IgD-negative memory B cell (primary cell): ENCODE data around the gene CSNK1D. TPM values are rescaled to one million over a fixed set of nuclear protein-coding genes. Genes with fewer than 3 reads are reported as not detected.

Experiments
- H3K27ac Mint-ChIP-seq, 3 donors: one replicate each; pipeline ENCODE4 v1.8.0; 2020 to 2022; ENCODE audit warnings: mild to moderate bottlenecking in 3 of 3, mixed read lengths in 3 of 3, moderate library complexity in 1 of 3
- H3K27me3 Mint-ChIP-seq: one replicate; pipeline ENCODE4 v1.8.0; 2021; ENCODE audit warnings: mixed read lengths
- H3K36me3 Mint-ChIP-seq: one replicate; pipeline ENCODE4 v1.8.0; 2020; ENCODE audit warnings: mild to moderate bottlenecking, mixed read lengths
- H3K4me1 Mint-ChIP-seq, 3 donors: one replicate each; pipeline ENCODE4 v1.8.0; 2020 to 2022; ENCODE audit warnings: mixed read lengths in 3 of 3, mild to moderate bottlenecking in 1 of 3
- H3K4me3 Mint-ChIP-seq, 4 donors: one replicate each; pipeline ENCODE4 v1.8.0; 2020 to 2022; ENCODE audit warnings: mild to moderate bottlenecking in 4 of 4, mixed read lengths in 4 of 4, moderate library complexity in 3 of 4
- H3K9me3 Mint-ChIP-seq, 3 donors: one replicate each; pipeline ENCODE4 v1.8.0; 2020 to 2021; ENCODE audit warnings: mixed read lengths in 3 of 3, mild to moderate bottlenecking in 1 of 3
- polyA plus RNA-seq: library from polyadenylated mRNA; unstranded; fragments of 300-500 nt; fragmentation: Illumina TruSeq; gene quantifications from one replicate; pipeline ENCODE4 v1.2.3, GENCODE V29; 2021

The CSNK1D gene
- polyA plus RNA-seq, 1 donor from 2014 or later, result 78.3 TPM

DNA sequence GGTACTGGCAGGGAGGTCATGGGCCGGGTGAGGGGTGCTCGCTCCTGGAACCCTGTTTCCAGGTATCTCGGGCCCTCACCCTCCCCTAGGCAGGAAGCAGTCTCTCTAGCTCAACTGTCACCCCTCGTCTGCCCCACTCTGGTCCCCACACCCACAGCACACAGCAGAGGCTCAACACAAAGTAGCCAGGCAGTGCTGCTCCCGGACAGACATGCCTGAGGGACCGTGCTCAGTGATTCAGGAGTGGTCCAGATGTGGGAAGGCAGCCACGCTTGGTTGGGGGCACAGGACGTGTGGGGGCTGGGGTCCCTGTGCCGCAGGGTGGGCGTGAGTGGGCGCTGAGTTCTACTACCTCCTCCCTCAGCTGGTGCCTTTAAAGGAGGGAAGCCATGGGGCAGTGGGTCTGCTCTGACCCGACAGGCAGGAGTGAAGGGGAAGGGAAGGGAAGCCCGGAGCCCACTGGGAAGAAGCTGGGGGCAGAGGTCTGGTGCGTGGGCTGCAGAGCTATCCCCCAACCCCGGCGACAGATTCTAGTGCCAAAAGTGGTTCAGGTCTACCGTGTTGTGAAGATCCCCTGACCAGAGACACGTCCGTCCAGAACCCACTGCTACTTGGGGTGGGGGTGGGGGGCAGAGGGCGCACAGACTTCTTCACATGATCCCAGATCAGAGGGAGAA, 32.9 kb downstream of the CSNK1D start:
- Mint-ChIP-seq H3K4me3 (peak overlapping the region in 1 of 4 donors; percentile 57), H3K4me1 (peaks cover 10 to 25% (median 16%) of the 10 kb centered on the region in 3 donors), H3K9me3 (no peaks in the 10 kb centered on the region), H3K27ac (peak overlapping the region in 2 of 3 donors; percentile 67 to 86), H3K36me3 (peaks cover 4% of the 10 kb centered on the region), H3K27me3 (no peaks in the 10 kb centered on the region)

DNA sequence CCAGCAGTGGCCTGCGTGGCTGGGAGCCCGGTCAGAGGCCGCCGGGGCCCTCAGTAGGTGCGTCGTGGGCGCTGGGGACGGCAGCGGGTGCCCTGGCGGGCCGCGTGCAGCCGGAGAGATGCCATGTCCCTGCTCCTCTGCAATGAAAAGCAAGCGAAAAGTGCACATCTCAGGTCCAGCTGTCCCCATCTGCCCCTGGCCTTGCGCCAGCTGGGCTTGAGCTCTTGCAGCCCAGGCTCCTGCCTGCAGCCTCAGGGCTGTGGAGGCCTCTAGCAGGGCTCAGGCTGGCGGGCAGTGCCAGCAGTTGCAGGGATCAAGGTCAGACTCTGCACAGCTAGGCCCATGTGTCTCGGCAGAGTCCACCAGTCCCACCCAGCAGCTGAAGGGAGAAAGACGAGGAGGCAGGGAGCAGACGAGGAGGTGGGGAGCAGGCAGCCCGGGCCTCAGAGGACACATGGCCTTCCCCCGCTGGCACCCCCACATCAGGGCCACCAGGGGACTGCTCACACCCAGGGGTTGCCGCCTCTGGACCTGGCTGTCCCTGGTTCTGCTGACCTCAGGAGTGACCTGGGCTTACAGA, 33.5 kb downstream of the CSNK1D start:
- peaks cover 10 to 25% (median 16%) of the 10 kb centered on the region in 3 donors for H3K4me1 Mint-ChIP-seq

DNA sequence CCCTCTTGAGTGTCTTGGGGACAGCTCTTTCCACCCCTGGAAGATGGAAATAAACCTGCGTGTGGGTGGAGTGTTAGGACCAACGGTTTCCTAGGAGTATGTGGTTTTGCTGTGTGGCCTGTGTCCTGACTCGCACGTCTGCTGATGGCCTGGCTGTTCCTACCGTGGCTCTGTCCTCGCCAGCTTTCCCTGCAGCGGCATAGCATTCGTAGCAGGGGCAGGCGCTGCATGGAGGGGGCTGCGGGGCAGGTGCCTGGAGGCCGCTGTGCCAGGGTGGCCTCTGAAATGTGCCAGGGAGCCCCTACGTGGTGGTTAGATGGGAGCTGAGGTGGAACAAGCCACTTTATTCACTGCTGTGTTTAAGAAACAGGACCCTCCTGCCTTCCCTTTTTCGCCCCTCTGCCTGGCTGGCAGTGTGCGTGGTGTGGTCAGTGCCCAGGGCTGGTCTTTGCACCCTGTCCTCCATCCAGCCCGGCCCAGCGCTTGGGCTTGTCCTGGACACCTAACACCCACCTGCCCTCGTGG, 34.0 kb downstream of the CSNK1D start:
- H3K36me3 Mint-ChIP-seq, result peaks cover 2% of the 10 kb centered on the region
- H3K4me1 Mint-ChIP-seq, result peaks cover 10 to 25% (median 16%) of the 10 kb centered on the region in 3 donors
- peak overlapping the region in 1 of 4 donors; percentile 76 for H3K4me3 Mint-ChIP-seq
- no peaks in the 10 kb centered on the region for H3K27me3 Mint-ChIP-seq
- peak overlapping the region; percentile 85 to 90 (median 86) for H3K27ac Mint-ChIP-seq
- no peaks in the 10 kb centered on the region for H3K9me3 Mint-ChIP-seq

More for the DNA sequence above, 33.5 kb downstream of the CSNK1D start:
- peaks cover 4% of the 10 kb centered on the region for H3K36me3 Mint-ChIP-seq
- no peaks in the 10 kb centered on the region for H3K9me3 Mint-ChIP-seq
- H3K27me3 Mint-ChIP-seq, result no peaks in the 10 kb centered on the region
- H3K4me3 Mint-ChIP-seq, result peak overlapping the region in 1 of 4 donors; percentile 57
- peak overlapping the region; percentile 16 to 86 (median 67) for H3K27ac Mint-ChIP-seq

DNA sequence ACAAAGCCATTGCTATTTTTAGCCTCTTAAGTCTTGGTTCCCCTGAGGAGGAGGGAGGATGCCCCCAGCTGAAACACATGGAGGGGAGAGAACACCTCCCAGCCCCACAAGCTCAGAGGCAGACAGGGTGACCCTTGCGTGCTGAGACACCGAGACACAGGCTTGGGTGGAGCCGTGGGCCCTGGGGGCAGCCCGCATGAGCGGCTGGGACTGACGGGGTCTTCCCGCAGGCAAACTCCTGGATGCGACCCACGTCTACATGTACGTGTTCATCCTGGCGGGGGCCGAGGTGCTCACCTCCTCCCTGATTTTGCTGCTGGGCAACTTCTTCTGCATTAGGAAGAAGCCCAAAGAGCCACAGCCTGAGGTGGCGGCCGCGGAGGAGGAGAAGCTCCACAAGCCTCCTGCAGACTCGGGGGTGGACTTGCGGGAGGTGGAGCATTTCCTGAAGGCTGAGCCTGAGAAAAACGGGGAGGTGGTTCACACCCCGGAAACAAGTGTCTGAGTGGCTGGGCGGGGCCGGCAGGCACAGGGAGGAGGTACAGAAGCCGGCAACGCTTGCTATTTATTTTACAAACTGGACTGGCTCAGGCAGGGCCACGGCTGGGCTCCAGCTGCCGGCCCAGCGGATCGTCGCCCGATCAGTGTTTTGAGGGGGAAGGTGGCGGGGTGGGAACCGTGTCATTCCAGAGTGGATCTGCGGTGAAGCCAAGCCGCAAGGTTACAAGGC, 34.9 kb downstream of the CSNK1D start:
- Mint-ChIP-seq H3K36me3 (peaks cover 2% of the 10 kb centered on the region), H3K4me1 (peaks cover 5 to 28% (median 16%) of the 10 kb centered on the region in 3 donors), H3K27ac (peak overlapping the region; percentile 85 to 94 (median 90)), H3K9me3 (no peaks in the 10 kb centered on the region), H3K4me3 (peak overlapping the region; percentile 73 to 93 (median 84)), H3K27me3 (no peaks in the 10 kb centered on the region)

GRCh38 chr17:82237746-82238471, 35.6 kb downstream of the CSNK1D start:
- Mint-ChIP-seq H3K27ac (peak overlapping the region; percentile 85 to 94 (median 90)), H3K27me3 (no peaks in the 10 kb centered on the region)

GRCh38 chr17:82237083-82237745, 36.3 kb downstream of the CSNK1D start:
- Mint-ChIP-seq H3K27ac (no peak overlapping the region), H3K4me3 (peak overlapping the region in 2 of 4 donors; percentile 20 to 25), H3K4me1 (peaks cover 10 to 34% (median 21%) of the 10 kb centered on the region in 3 donors), H3K36me3 (peaks cover 2% of the 10 kb centered on the region), H3K27me3 (no peaks in the 10 kb centered on the region), H3K9me3 (no peaks in the 10 kb centered on the region)

More at GRCh38 chr17:82237746-82238471, 35.6 kb downstream of the CSNK1D start:
- H3K4me1 Mint-ChIP-seq, result peaks cover 10 to 34% (median 21%) of the 10 kb centered on the region in 3 donors
- peaks cover 2% of the 10 kb centered on the region for H3K36me3 Mint-ChIP-seq
- H3K9me3 Mint-ChIP-seq, result no peaks in the 10 kb centered on the region
- peak overlapping the region; percentile 49 to 91 (median 74) for H3K4me3 Mint-ChIP-seq

DNA sequence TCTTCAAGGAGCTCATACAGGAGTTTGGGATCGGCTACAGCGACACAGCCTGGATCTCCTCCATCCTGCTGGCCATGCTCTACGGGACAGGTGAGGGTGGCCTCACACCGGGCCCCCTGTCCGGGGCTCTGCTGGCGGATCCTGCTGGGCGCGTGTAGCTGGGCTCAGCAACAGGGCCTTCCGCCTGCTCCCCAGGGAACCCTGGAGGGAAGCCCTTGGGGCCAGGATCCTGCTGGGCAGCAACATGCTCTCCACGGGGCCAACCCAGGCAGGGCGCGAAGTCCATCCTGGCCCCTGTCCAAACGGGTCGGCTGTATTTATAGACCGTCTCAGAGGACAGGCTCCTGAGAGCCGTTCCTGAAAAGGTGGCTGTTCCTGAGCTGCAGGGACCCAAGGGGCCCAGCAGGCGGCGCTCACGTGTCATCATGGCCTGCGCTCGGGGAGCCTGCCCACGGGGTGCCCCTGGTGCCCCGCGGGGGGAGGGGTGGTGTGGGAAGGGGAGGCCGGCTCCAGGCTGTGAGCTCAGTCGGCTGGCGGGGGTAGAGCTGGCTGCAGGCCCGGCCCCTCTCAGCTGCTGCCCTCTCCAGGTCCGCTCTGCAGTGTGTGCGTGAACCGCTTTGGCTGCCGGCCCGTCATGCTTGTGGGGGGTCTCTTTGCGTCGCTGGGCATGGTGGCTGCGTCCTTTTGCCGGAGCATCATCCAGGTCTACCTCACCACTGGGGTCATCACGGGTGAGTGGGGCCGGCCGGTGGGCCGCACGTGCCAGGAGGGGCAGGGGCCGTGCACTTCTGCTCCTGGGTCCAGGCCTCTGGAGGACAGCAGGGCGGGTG, 37.1 kb downstream of the CSNK1D start:
- H3K4me3 Mint-ChIP-seq, result peak overlapping the region in 1 of 4 donors; percentile 67
- peaks cover 2% of the 10 kb centered on the region for H3K36me3 Mint-ChIP-seq
- peaks cover 10 to 30% (median 16%) of the 10 kb centered on the region in 3 donors for H3K4me1 Mint-ChIP-seq

DNA sequence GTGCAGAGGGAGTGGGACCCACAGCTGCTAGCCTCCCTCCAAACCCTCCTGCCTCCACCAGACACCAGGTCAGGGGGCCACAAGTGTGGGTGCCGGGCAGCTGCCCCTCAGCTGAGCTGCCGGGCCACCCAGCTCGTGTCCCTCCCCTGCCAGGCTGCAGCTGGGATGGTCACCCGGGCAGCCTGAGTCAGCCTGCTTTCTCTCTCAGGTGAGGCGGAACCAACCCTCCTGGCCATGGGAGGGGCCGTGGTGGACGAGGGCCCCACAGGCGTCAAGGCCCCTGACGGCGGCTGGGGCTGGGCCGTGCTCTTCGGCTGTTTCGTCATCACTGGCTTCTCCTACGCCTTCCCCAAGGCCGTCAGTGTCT, 37.7 kb downstream of the CSNK1D start:
- Mint-ChIP-seq H3K27me3 (no peaks in the 10 kb centered on the region), H3K27ac (peak overlapping the region in 2 of 3 donors; percentile 39 to 92), H3K9me3 (no peaks in the 10 kb centered on the region), H3K4me3 (peak overlapping the region in 1 of 4 donors; percentile 67), H3K4me1 (peaks cover 10 to 28% (median 16%) of the 10 kb centered on the region in 3 donors), H3K36me3 (peaks cover 2% of the 10 kb centered on the region)

More for the DNA sequence above, 37.1 kb downstream of the CSNK1D start:
- Mint-ChIP-seq H3K27ac (peak overlapping the region in 2 of 3 donors; percentile 74 to 92), H3K9me3 (no peaks in the 10 kb centered on the region), H3K27me3 (no peaks in the 10 kb centered on the region)

DNA sequence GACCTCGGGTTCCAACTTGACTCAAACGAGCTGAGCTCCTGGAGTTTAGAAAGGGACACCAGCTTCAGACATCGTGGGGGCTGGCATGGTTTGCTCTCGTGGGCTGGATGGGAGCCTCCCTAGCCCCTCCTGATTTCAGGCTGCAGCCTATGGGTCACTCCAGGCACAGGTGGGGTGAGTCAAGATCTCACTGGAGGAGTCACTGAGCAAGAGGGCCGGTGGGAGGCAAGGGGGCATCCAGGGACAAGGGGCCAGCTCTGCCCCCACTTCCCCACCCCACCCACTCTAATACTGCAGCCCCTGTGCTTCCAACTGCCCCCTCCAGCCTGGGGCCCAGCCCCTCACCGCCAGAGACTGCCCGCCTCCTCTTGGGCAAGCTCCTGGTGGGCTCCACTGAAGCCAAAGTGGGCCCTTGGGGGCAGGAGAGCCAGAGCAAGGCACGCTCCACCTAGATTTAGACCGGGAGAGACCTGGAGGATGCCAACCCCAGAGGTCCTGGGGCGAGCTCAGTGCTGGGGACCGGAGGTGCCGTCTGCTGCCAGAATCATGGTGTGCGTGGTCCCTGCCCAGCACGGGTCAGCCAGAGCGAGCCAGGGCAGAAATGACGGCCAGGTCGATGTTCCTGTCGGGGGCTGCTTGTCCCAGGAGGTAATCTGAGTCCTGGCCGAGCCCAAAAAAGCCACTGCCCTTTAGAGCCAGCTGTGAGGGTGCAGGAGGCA, 38.3 kb downstream of the CSNK1D start:
- no peaks in the 10 kb centered on the region for H3K9me3 Mint-ChIP-seq
- no peaks in the 10 kb centered on the region for H3K27me3 Mint-ChIP-seq
- H3K4me3 Mint-ChIP-seq, result peak overlapping the region in 1 of 4 donors; percentile 26
- H3K27ac Mint-ChIP-seq, result peak overlapping the region in 2 of 3 donors; percentile 84 to 88
- peaks cover 10 to 25% (median 16%) of the 10 kb centered on the region in 3 donors for H3K4me1 Mint-ChIP-seq
- peaks cover 2% of the 10 kb centered on the region for H3K36me3 Mint-ChIP-seq

- Mint-ChIP-seq H3K27ac (peak overlapping the region in 2 of 3 donors; percentile 84 to 88), H3K27me3 (no peaks in the 10 kb centered on the region), H3K36me3 (peaks cover 2% of the 10 kb centered on the region), H3K4me1 (peaks cover 10 to 29% (median 16%) of the 10 kb centered on the region in 3 donors), H3K4me3 (peak overlapping the region; percentile 63 to 91 (median 78)), H3K9me3 (no peaks in the 10 kb centered on the region)
Measured at GRCh38 chr17:82234211-82235055, 39.1 kb downstream of the CSNK1D start.

- Mint-ChIP-seq H3K27ac (peak overlapping the region; percentile 16 to 88 (median 84)), H3K4me1 (peaks cover 5 to 21% (median 9%) of the 10 kb centered on the region in 3 donors), H3K27me3 (no peaks in the 10 kb centered on the region), H3K36me3 (peaks cover 2% of the 10 kb centered on the region), H3K9me3 (no peaks in the 10 kb centered on the region), H3K4me3 (peak overlapping the region; percentile 81 to 91 (median 86))
Measured at GRCh38 chr17:82232876-82233785, 40.4 kb downstream of the CSNK1D start.
